ENCODE measurements around the gene PLXNA4. TPM values are rescaled to one million over a fixed set of nuclear protein-coding genes. Genes with fewer than 3 reads are reported as not detected.

The PLXNA4 gene
- total RNA-seq, 1 experiment from 2014 or later = 0.81 TPM

DNA sequence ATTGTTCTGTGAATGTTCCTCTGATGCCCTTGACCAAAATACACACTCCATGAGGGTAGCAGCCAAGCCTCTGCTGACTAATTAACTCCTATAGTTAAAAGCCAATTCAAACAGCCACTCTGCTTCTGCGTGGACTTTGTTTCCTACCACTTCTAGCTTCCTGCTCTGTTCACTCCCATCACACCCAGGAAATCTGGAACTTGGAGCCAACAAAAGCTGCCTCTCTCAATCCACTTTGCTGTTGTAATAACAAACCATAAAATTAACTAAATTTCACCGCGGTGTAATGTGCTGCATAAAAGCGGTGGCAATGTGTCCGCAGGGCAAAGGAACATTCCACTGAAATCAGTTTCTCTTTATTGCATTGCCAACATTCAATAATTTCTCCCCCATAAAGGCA lies 239.5 kb downstream of the PLXNA4 start (continued):
- TF ChIP-seq, protein P1, sequence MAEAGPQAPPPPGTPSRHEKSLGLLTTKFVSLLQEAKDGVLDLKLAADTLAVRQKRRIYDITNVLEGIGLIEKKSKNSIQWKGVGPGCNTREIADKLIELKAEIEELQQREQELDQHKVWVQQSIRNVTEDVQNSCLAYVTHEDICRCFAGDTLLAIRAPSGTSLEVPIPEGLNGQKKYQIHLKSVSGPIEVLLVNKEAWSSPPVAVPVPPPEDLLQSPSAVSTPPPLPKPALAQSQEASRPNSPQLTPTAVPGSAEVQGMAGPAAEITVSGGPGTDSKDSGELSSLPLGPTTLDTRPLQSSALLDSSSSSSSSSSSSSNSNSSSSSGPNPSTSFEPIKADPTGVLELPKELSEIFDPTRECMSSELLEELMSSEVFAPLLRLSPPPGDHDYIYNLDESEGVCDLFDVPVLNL (CRISPR knock-in tag; IDR thresholded peaks at IDR 0.05; ENCODE audit: borderline replicate concordance, low read depth) = no peak
- TF ChIP-seq ZNF232 (CRISPR knock-in tag; IDR thresholded peaks at IDR 0.05) = no peak

DNA sequence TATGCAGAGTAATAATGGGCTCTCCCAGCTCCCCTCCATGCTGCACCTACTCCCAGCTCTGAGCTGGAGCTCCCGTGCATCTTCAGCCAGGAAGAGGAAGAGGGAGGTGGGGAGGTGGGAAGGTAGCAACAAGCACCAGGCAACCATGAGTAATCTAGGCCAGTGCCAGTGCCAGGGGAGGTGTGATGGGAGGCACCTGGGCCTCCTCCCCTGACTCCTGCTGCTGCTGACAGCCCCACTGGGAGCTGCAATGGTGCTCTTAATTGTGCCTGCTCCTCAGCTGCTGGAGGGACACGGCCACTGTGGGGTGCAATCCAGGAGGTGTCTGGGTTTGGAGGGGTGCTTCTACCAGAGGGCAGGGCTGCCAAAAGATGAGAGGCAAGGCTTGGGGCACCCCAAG lies 243.0 kb downstream of the PLXNA4 start:
- ATAC-seq = no peak
- H3K4me3 Mint-ChIP-seq = no peak overlapping the region
- H3K4me1 Mint-ChIP-seq = peaks cover 4% of the 10 kb centered on the region; the same call in 1 of the 2 replicates
- CTCF ChIA-PET = interaction anchor here (1.0 to 1.4 kb wide), 2 partner anchors 224 to 474 kb away, joined by 3 to 4 read pairs; no protein-coding TSS in a partner anchor
- TF ChIP-seq, protein P2, sequence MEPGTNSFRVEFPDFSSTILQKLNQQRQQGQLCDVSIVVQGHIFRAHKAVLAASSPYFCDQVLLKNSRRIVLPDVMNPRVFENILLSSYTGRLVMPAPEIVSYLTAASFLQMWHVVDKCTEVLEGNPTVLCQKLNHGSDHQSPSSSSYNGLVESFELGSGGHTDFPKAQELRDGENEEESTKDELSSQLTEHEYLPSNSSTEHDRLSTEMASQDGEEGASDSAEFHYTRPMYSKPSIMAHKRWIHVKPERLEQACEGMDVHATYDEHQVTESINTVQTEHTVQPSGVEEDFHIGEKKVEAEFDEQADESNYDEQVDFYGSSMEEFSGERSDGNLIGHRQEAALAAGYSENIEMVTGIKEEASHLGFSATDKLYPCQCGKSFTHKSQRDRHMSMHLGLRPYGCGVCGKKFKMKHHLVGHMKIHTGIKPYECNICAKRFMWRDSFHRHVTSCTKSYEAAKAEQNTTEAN (CRISPR knock-in tag; IDR thresholded peaks at IDR 0.05) = no peak
- H3K36me3 Mint-ChIP-seq = no peaks in the 10 kb centered on the region
- POLR2A ChIA-PET = no interaction called here
- no peaks in the 10 kb centered on the region for H3K9me3 Mint-ChIP-seq
- no peak for DNase-seq (ENCODE audit: low spot score)
- H3K27ac Mint-ChIP-seq = no peak overlapping the region
- H3K27me3 Mint-ChIP-seq (ENCODE audit: low read depth) = no peaks in the 10 kb centered on the region

DNA sequence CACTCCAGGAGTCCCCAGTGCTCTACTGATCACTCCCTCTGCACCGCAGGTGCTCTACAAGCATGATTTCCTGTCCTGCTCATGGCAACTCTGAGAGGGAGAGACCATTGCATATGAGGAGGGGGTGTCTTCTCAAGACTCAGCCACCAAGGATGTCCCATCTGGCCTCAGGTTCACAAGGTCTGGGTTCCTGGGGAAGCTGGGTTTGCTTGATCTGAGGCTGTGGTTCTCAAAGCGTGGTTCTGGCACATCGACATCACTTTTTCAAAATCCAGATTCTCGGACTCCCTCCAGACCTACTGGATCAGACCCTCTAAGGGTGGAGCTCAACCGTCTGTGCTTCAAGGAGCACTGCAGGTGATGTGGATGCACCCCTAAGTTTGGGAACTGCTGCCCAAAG lies 247.5 kb downstream of the PLXNA4 start:
- POLR2A ChIA-PET = no interaction called here
- Mint-ChIP-seq H3K27me3 (ENCODE audit: low read depth) (no peaks in the 10 kb centered on the region; the same call in 1 of the 2 replicates), H3K4me3 (no peak overlapping the region), H3K27ac (no peak overlapping the region), H3K9me3 (no peaks in the 10 kb centered on the region), H3K4me1 (peaks cover 4% of the 10 kb centered on the region; the same call in 1 of the 2 replicates), H3K36me3 (no peaks in the 10 kb centered on the region)
- CTCF ChIA-PET = interaction anchor here (1.9 kb wide), 2 partner anchors 10 to 189 kb away, joined by 4 to 7 read pairs; no protein-coding TSS in a partner anchor
- no peak for TF ChIP-seq TCF7 (CRISPR knock-in tag; IDR thresholded peaks at IDR 0.05; ENCODE audit: low read depth)
- no peak for TF ChIP-seq ZNF423 (CRISPR knock-in tag; IDR thresholded peaks at IDR 0.05)
- no peak for TF ChIP-seq SMAD4 (CRISPR knock-in tag; IDR thresholded peaks at IDR 0.05)
- TF ChIP-seq IRF2 (CRISPR knock-in tag; IDR thresholded peaks at IDR 0.05; ENCODE audit: borderline replicate concordance, low read depth) = no peak
- TF ChIP-seq, protein P3, sequence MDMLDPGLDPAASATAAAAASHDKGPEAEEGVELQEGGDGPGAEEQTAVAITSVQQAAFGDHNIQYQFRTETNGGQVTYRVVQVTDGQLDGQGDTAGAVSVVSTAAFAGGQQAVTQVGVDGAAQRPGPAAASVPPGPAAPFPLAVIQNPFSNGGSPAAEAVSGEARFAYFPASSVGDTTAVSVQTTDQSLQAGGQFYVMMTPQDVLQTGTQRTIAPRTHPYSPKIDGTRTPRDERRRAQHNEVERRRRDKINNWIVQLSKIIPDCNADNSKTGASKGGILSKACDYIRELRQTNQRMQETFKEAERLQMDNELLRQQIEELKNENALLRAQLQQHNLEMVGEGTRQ (CRISPR knock-in tag; IDR thresholded peaks at IDR 0.05) = no peak
- TF ChIP-seq CBFB (CRISPR knock-in tag; IDR thresholded peaks at IDR 0.05; ENCODE audit: low read depth) = no peak
- no peak for TF ChIP-seq ZNF317 (CRISPR knock-in tag; IDR thresholded peaks at IDR 0.05; ENCODE audit: borderline replicate concordance, low read depth)
- no peak for TF ChIP-seq NR1H2 (CRISPR knock-in tag; IDR thresholded peaks at IDR 0.05)
- no peak for TF ChIP-seq ZNF671 (CRISPR knock-in tag; IDR thresholded peaks at IDR 0.05)
- TF ChIP-seq HMGA2 (CRISPR knock-in tag; IDR thresholded peaks at IDR 0.05) = no peak
- no peak for TF ChIP-seq ZNF396 (CRISPR knock-in tag; IDR thresholded peaks at IDR 0.05; ENCODE audit: borderline replicate concordance)
- TF ChIP-seq RORB (CRISPR knock-in tag; IDR thresholded peaks at IDR 0.05) = no peak
- no peak for ATAC-seq
- DNase-seq (ENCODE audit: low spot score) = no peak

DNA sequence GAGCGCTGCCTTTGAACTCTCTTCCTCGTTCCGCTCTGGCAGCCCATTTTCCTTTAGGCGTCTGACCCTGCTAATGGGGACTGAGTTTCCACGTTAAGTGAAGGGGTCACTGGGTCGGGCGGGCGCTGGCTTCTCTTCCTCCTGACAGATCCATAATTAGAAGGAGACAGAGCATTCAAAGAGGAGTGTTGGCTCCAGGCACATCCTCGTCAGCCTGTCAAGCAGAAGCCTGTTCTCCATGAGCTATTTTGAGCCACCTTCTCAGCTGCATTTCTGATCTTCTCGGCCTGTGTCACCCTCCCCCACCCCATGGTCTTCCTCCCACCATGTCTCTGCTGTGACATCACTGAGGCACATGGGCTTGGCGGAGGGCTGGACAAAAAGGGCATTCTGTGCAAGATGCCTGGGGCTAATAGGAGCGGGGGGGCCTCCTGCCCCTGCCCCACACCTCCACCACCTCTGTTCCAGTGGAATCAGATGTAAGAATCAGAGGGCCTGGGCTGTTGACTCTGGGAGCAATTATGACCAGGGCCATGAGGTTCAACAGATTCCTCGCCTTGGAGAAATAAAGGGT lies 248.1 kb downstream of the PLXNA4 start:
- no peak overlapping the region for H3K27ac Mint-ChIP-seq
- DNase-seq (ENCODE audit: low spot score) = no peak
- CTCF ChIA-PET = interaction anchor here (1.9 kb wide), 2 partner anchors 10 to 190 kb away, joined by 4 to 7 read pairs; no protein-coding TSS in a partner anchor
- TF ChIP-seq, protein P4, sequence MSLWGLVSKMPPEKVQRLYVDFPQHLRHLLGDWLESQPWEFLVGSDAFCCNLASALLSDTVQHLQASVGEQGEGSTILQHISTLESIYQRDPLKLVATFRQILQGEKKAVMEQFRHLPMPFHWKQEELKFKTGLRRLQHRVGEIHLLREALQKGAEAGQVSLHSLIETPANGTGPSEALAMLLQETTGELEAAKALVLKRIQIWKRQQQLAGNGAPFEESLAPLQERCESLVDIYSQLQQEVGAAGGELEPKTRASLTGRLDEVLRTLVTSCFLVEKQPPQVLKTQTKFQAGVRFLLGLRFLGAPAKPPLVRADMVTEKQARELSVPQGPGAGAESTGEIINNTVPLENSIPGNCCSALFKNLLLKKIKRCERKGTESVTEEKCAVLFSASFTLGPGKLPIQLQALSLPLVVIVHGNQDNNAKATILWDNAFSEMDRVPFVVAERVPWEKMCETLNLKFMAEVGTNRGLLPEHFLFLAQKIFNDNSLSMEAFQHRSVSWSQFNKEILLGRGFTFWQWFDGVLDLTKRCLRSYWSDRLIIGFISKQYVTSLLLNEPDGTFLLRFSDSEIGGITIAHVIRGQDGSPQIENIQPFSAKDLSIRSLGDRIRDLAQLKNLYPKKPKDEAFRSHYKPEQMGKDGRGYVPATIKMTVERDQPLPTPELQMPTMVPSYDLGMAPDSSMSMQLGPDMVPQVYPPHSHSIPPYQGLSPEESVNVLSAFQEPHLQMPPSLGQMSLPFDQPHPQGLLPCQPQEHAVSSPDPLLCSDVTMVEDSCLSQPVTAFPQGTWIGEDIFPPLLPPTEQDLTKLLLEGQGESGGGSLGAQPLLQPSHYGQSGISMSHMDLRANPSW (CRISPR knock-in tag; conservative IDR thresholded peaks at IDR 0.05; ENCODE audit: low read depth) = no peak
- TF ChIP-seq TEAD1 (CRISPR knock-in tag; IDR thresholded peaks at IDR 0.05) (no peak), JUN (CRISPR knock-in tag; IDR thresholded peaks at IDR 0.05) (no peak), ATF1 (CRISPR knock-in tag; IDR thresholded peaks at IDR 0.05) (no peak), NR2C2 (CRISPR knock-in tag; IDR thresholded peaks at IDR 0.05) (no peak), ZNF121 (CRISPR knock-in tag; IDR thresholded peaks at IDR 0.05) (no peak), MXD4 (CRISPR knock-in tag; IDR thresholded peaks at IDR 0.05; ENCODE audit: borderline replicate concordance) (no peak), ZNF423 (CRISPR knock-in tag; IDR thresholded peaks at IDR 0.05) (no peak)
- TF ChIP-seq, protein P3 (CRISPR knock-in tag; IDR thresholded peaks at IDR 0.05) = no peak

More for the DNA sequence above, 248.1 kb downstream of the PLXNA4 start:
- no peak for ATAC-seq
- Mint-ChIP-seq H3K27me3 (ENCODE audit: low read depth) (no peaks in the 10 kb centered on the region; the same call in 1 of the 2 replicates), H3K9me3 (no peaks in the 10 kb centered on the region), H3K4me1 (peaks cover 4% of the 10 kb centered on the region; the same call in 1 of the 2 replicates), H3K4me3 (no peak overlapping the region), H3K36me3 (no peaks in the 10 kb centered on the region)
- POLR2A ChIA-PET = no interaction called here

All from WTC11 (cell line).